SK-N-SH treated with all-trans-retinoic acid at 6 μM for 48 hours (cell line): ENCODE results near the gene H2BK1.

Experiments
- ATAC-seq: fragments of 200-7000 bp; cut with Tn5 transposase; 3 replicates; pipeline ENCODE4 v1.9.1; 2020; ENCODE audit warnings: mild to moderate bottlenecking, moderate library complexity
- ARNTL ChIP-seq: fragments of 450-650 bp; formaldehyde crosslinking; IDR thresholded peaks from 2 replicates; pipeline ENCODE4 v1.5.0; 2020; ENCODE audit warnings: low read depth, mild to moderate bottlenecking, moderate library complexity, borderline replicate concordance
- CSDC2 ChIP-seq: fragments of 250-450 bp; sonication (Bioruptor Pico); IDR thresholded peaks from 2 replicates; pipeline ENCODE4 v1.5.0; 2020; ENCODE audit warnings: mild to moderate bottlenecking, moderate library complexity
- ESRRG ChIP-seq: fragments of 250-450 bp; sonication (Bioruptor Pico); IDR thresholded peaks from 2 replicates; pipeline ENCODE4 v1.6.1; 2021; ENCODE audit warnings: mild to moderate bottlenecking
- GLIS3 ChIP-seq: fragments of 250-450 bp; sonication (Bioruptor Pico); IDR thresholded peaks from 2 replicates; pipeline ENCODE4 v1.5.0; 2020; ENCODE audit warnings: mild to moderate bottlenecking, moderate library complexity
- ISL1 ChIP-seq: fragments of 250-450 bp; sonication (Bioruptor Pico); IDR thresholded peaks from 2 replicates; pipeline ENCODE4 v2.1.2; 2022; ENCODE audit warnings: mild to moderate bottlenecking, moderate library complexity
- RARB ChIP-seq: fragments of 250-450 bp; sonication (Bioruptor Pico); IDR thresholded peaks from 2 replicates; pipeline ENCODE4 v1.8.0; 2021; ENCODE audit warnings: mild to moderate bottlenecking, moderate library complexity
- SNAI2 ChIP-seq: fragments of 250-450 bp; sonication (Bioruptor Pico); IDR thresholded peaks from 2 replicates; pipeline ENCODE4 v1.5.0; 2020; ENCODE audit warnings: mild to moderate bottlenecking, moderate library complexity
- TCF4 ChIP-seq: fragments of 250-450 bp; sonication (Bioruptor Pico); IDR thresholded peaks from 2 replicates; pipeline ENCODE4 v1.8.0; 2021; ENCODE audit warnings: mild to moderate bottlenecking, moderate library complexity, borderline replicate concordance
- TOX ChIP-seq: fragments of 250-450 bp; sonication (Bioruptor Pico); IDR thresholded peaks from 2 replicates; pipeline ENCODE4 v1.8.0; 2021; ENCODE audit warnings: mild to moderate bottlenecking, moderate library complexity, borderline replicate concordance
- ZC3H10 ChIP-seq: fragments of 250-450 bp; sonication (Bioruptor Pico); IDR thresholded peaks from 2 replicates; pipeline ENCODE4 v1.5.1; 2021; ENCODE audit warnings: mild to moderate bottlenecking, moderate library complexity
- ZFP3 ChIP-seq: fragments of 250-450 bp; sonication (Bioruptor Pico); IDR thresholded peaks from 2 replicates; pipeline ENCODE4 v1.5.0; 2020; ENCODE audit warnings: mild to moderate bottlenecking, moderate library complexity
- ZFP30 ChIP-seq: fragments of 450-650 bp; formaldehyde crosslinking; IDR thresholded peaks from 2 replicates; pipeline ENCODE4 v1.5.0; 2022; ENCODE audit warnings: mild to moderate bottlenecking, moderate library complexity
- ZNF565 ChIP-seq: fragments of 450-650 bp; formaldehyde crosslinking; conservative IDR thresholded peaks from 2 replicates; pipeline ENCODE4 v1.5.0; 2020; ENCODE audit warnings: low read depth, mild to moderate bottlenecking, moderate library complexity
- ZNF70 ChIP-seq: fragments of 450-650 bp; formaldehyde crosslinking; IDR thresholded peaks from 2 replicates; pipeline ENCODE4 v1.5.0; 2020; ENCODE audit warnings: mild to moderate bottlenecking, moderate library complexity
- ZNF8 ChIP-seq: fragments of 450-650 bp; formaldehyde crosslinking; IDR thresholded peaks from 2 replicates; pipeline ENCODE4 v1.5.0; 2020; ENCODE audit warnings: mild to moderate bottlenecking, moderate library complexity
- TF ChIP-seq, protein P1 (sequence below): fragments of 250-450 bp; sonication (Bioruptor Pico); IDR thresholded peaks from 2 replicates; pipeline ENCODE4 v1.5.1; 2021; ENCODE audit warnings: mild to moderate bottlenecking, moderate library complexity
- TF ChIP-seq, protein P2 (sequence below): fragments of 250-450 bp; sonication (Bioruptor Pico); IDR thresholded peaks from 2 replicates; pipeline ENCODE4 v1.8.0; 2021; ENCODE audit warnings: low read depth, mild to moderate bottlenecking, moderate library complexity, borderline replicate concordance
- TF ChIP-seq, protein P3 (sequence below): fragments of 250-450 bp; sonication (Bioruptor Pico); IDR thresholded peaks from 2 replicates; pipeline ENCODE4 v1.5.0; 2020; ENCODE audit warnings: mild to moderate bottlenecking, moderate library complexity
- TF ChIP-seq, protein P4 (sequence below): fragments of 250-450 bp; sonication (Bioruptor Pico); IDR thresholded peaks from 2 replicates; pipeline ENCODE4 v1.8.0; 2020; ENCODE audit warnings: mild to moderate bottlenecking, moderate library complexity, borderline replicate concordance
- TF ChIP-seq, protein P5 (sequence below): fragments of 250-450 bp; sonication (Bioruptor Pico); IDR thresholded peaks from 2 replicates; pipeline ENCODE4 v1.5.1; 2020; ENCODE audit warnings: low read depth, mild to moderate bottlenecking, moderate library complexity

H2BK1 gene

DNA sequence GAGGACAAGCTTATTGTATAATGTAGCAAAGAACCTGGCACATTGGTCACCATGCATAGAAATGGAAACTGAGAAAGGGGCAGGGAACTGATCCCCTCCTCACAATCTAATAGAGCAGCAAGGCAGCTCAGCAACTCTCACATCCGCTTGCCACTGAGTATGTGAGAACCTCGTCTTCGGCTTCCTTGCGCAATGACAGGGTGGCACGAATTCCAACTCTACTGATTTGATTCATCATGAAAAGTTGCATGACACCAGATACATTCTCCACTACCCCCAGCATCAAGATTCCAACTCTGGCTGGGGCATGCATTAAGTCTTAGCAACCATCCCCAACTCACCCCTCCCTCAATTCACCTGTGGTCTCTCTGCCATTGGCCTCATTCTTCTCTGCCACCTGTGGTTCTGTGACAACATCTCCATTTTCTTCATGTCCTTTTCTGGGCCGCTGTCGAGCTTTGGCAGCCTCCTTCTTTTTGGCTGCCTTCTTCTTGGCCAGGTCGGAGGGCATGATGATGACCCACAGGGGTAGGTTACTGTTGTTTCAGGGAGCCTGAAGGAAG lies 15.7 kb upstream of the H2BK1 start:
- TF ChIP-seq ZC3H10 (CRISPR knock-in tag) (no peak), TCF4 (CRISPR knock-in tag) (no peak), ZNF8 (CRISPR knock-in tag) (no peak), ZNF70 (CRISPR knock-in tag) (no peak), ISL1 (CRISPR knock-in tag) (no peak), GLIS3 (CRISPR knock-in tag) (no peak), TOX (CRISPR knock-in tag) (no peak), ARNTL (CRISPR knock-in tag) (no peak), ZFP30 (CRISPR knock-in tag) (no peak), SNAI2 (no peak), ESRRG (CRISPR knock-in tag) (no peak), ZNF565 (CRISPR knock-in tag) (no peak), RARB (CRISPR knock-in tag) (no peak), ZFP3 (CRISPR knock-in tag) (no peak), CSDC2 (CRISPR knock-in tag) (no peak)
- TF ChIP-seq, protein P1, sequence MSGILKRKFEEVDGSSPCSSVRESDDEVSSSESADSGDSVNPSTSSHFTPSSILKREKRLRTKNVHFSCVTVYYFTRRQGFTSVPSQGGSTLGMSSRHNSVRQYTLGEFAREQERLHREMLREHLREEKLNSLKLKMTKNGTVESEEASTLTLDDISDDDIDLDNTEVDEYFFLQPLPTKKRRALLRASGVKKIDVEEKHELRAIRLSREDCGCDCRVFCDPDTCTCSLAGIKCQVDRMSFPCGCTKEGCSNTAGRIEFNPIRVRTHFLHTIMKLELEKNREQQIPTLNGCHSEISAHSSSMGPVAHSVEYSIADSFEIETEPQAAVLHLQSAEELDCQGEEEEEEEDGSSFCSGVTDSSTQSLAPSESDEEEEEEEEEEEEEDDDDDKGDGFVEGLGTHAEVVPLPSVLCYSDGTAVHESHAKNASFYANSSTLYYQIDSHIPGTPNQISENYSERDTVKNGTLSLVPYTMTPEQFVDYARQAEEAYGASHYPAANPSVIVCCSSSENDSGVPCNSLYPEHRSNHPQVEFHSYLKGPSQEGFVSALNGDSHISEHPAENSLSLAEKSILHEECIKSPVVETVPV (CRISPR knock-in tag): no peak
- TF ChIP-seq, protein P2, sequence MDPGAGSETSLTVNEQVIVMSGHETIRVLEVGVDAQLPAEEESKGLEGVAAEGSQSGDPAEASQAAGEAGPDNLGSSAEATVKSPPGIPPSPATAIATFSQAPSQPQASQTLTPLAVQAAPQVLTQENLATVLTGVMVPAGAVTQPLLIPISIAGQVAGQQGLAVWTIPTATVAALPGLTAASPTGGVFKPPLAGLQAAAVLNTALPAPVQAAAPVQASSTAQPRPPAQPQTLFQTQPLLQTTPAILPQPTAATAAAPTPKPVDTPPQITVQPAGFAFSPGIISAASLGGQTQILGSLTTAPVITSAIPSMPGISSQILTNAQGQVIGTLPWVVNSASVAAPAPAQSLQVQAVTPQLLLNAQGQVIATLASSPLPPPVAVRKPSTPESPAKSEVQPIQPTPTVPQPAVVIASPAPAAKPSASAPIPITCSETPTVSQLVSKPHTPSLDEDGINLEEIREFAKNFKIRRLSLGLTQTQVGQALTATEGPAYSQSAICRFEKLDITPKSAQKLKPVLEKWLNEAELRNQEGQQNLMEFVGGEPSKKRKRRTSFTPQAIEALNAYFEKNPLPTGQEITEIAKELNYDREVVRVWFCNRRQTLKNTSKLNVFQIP (CRISPR knock-in tag): no peak
- TF ChIP-seq, protein P3, sequence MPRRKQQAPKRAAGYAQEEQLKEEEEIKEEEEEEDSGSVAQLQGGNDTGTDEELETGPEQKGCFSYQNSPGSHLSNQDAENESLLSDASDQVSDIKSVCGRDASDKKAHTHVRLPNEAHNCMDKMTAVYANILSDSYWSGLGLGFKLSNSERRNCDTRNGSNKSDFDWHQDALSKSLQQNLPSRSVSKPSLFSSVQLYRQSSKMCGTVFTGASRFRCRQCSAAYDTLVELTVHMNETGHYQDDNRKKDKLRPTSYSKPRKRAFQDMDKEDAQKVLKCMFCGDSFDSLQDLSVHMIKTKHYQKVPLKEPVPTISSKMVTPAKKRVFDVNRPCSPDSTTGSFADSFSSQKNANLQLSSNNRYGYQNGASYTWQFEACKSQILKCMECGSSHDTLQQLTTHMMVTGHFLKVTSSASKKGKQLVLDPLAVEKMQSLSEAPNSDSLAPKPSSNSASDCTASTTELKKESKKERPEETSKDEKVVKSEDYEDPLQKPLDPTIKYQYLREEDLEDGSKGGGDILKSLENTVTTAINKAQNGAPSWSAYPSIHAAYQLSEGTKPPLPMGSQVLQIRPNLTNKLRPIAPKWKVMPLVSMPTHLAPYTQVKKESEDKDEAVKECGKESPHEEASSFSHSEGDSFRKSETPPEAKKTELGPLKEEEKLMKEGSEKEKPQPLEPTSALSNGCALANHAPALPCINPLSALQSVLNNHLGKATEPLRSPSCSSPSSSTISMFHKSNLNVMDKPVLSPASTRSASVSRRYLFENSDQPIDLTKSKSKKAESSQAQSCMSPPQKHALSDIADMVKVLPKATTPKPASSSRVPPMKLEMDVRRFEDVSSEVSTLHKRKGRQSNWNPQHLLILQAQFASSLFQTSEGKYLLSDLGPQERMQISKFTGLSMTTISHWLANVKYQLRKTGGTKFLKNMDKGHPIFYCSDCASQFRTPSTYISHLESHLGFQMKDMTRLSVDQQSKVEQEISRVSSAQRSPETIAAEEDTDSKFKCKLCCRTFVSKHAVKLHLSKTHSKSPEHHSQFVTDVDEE (CRISPR knock-in tag): no peak
- TF ChIP-seq, protein P4, sequence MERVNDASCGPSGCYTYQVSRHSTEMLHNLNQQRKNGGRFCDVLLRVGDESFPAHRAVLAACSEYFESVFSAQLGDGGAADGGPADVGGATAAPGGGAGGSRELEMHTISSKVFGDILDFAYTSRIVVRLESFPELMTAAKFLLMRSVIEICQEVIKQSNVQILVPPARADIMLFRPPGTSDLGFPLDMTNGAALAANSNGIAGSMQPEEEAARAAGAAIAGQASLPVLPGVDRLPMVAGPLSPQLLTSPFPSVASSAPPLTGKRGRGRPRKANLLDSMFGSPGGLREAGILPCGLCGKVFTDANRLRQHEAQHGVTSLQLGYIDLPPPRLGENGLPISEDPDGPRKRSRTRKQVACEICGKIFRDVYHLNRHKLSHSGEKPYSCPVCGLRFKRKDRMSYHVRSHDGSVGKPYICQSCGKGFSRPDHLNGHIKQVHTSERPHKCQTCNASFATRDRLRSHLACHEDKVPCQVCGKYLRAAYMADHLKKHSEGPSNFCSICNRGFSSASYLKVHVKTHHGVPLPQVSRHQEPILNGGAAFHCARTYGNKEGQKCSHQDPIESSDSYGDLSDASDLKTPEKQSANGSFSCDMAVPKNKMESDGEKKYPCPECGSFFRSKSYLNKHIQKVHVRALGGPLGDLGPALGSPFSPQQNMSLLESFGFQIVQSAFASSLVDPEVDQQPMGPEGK (CRISPR knock-in tag): no peak
- TF ChIP-seq, protein P5, sequence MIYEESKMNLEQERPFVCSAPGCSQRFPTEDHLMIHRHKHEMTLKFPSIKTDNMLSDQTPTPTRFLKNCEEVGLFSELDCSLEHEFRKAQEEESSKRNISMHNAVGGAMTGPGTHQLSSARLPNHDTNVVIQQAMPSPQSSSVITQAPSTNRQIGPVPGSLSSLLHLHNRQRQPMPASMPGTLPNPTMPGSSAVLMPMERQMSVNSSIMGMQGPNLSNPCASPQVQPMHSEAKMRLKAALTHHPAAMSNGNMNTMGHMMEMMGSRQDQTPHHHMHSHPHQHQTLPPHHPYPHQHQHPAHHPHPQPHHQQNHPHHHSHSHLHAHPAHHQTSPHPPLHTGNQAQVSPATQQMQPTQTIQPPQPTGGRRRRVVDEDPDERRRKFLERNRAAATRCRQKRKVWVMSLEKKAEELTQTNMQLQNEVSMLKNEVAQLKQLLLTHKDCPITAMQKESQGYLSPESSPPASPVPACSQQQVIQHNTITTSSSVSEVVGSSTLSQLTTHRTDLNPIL (CRISPR knock-in tag): no peak
- ATAC-seq: no peak

DNA sequence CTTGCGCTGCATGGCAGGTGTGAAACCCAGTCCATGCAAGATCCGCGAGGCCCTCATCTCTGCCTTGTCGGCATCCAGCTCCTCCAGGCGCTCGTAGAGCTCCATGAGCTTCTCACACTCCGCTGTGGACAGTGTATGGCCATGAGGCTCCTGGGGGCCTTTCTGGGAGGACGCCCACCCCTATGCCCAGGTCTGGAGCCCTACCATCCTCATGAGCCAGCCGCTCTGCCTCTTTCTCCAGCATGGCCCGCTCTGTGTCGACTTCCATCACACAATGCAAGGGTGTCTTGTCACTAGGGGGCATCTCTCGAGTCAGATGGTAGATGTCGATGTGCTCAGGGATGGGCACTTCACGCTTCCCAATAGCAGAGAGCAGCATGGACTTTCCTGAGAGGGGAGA lies 13.4 kb upstream of the H2BK1 start:
- no peak for ATAC-seq
- TF ChIP-seq ESRRG (CRISPR knock-in tag) (no peak), ISL1 (CRISPR knock-in tag) (no peak), ARNTL (CRISPR knock-in tag) (no peak), SNAI2 (no peak), ZNF8 (CRISPR knock-in tag) (no peak), TCF4 (CRISPR knock-in tag) (no peak), ZFP30 (CRISPR knock-in tag) (no peak), ZC3H10 (CRISPR knock-in tag) (no peak), TOX (CRISPR knock-in tag) (no peak), ZFP3 (CRISPR knock-in tag) (no peak), CSDC2 (CRISPR knock-in tag) (no peak), ZNF70 (CRISPR knock-in tag) (no peak), RARB (CRISPR knock-in tag) (no peak)
- TF ChIP-seq, protein P4 (CRISPR knock-in tag): no peak
- TF ChIP-seq, protein P3 (CRISPR knock-in tag): no peak
- TF ChIP-seq, protein P5 (CRISPR knock-in tag): no peak
